ENCODE data around the gene EPS8L3.

Gene EPS8L3

GRCh38 chr1:109764561-109765482 is 1.1 kb upstream of the EPS8L3 start:
- Histone ChIP-seq H3K4me3 (ENCODE audit: insufficient read depth, low read length, poor library complexity, severe bottlenecking) (no peak overlapping the region), H2AFZ (ENCODE audit: low read depth, low read length, severe bottlenecking) (no peak overlapping the region)

GRCh38 chr1:109762821-109763645 is 690 bp downstream of the EPS8L3 start:
- Histone ChIP-seq H2AFZ (ENCODE audit: low read depth, low read length, severe bottlenecking) (no peak overlapping the region), H3K36me3 (ENCODE audit: low read length) (no peaks in the 10 kb centered on the region), H4K20me1 (ENCODE audit: low read depth, low read length) (no peaks in the 10 kb centered on the region), H3K4me2 (ENCODE audit: low read depth, low read length, poor library complexity, severe bottlenecking) (no peak overlapping the region), H3F3A (ENCODE audit: insufficient read depth) (no peaks in the 10 kb centered on the region), H3K27me3 (ENCODE audit: low read length) (no peaks in the 10 kb centered on the region), H3K9me2 (replicated peaks; ENCODE audit: insufficient read depth, low read length) (no peaks in the 10 kb centered on the region), H3K9me3 (ENCODE audit: insufficient read depth, low read length) (no peaks in the 10 kb centered on the region), H3K79me2 (ENCODE audit: insufficient read depth, low read length) (no peaks in the 10 kb centered on the region), H3K27ac (ENCODE audit: low read depth, low read length) (no peak overlapping the region), H3K9ac (ENCODE audit: low read length) (no peak overlapping the region), H3K4me3 (ENCODE audit: insufficient read depth, low read length, poor library complexity, severe bottlenecking) (no peak overlapping the region)
- TF ChIP-seq EZH2phosphoT487 (conservative IDR thresholded peaks at IDR 0.05; ENCODE audit: low read length) (no peak), CTCF (IDR thresholded peaks at IDR 0.05; ENCODE audit: insufficient read depth, low read length, poor library complexity, severe bottlenecking) (no peak)

More at GRCh38 chr1:109764561-109765482, 1.1 kb upstream of the EPS8L3 start:
- H3K79me2 ChIP-seq (ENCODE audit: insufficient read depth, low read length), result no peaks in the 10 kb centered on the region
- no peaks in the 10 kb centered on the region for H3K9me2 ChIP-seq (replicated peaks; ENCODE audit: insufficient read depth, low read length)
- no peak overlapping the region for H3K9ac ChIP-seq (ENCODE audit: low read length)
- no peak overlapping the region for H3K27ac ChIP-seq (ENCODE audit: low read depth, low read length)
- H3K4me2 ChIP-seq (ENCODE audit: low read depth, low read length, poor library complexity, severe bottlenecking), result no peak overlapping the region
- H4K20me1 ChIP-seq (ENCODE audit: low read depth, low read length), result no peaks in the 10 kb centered on the region
- no peaks in the 10 kb centered on the region for H3K36me3 ChIP-seq (ENCODE audit: low read length)
- TF ChIP-seq CTCF (IDR thresholded peaks at IDR 0.05; ENCODE audit: insufficient read depth, low read length, poor library complexity, severe bottlenecking) (no peak), EZH2phosphoT487 (conservative IDR thresholded peaks at IDR 0.05; ENCODE audit: low read length) (no peak)
- no peaks in the 10 kb centered on the region for H3K9me3 ChIP-seq (ENCODE audit: insufficient read depth, low read length)
- no peaks in the 10 kb centered on the region for H3K27me3 ChIP-seq (ENCODE audit: low read length)
- H3F3A ChIP-seq (ENCODE audit: insufficient read depth), result no peaks in the 10 kb centered on the region

GRCh38 chr1:109762039-109762585 is 1.6 kb downstream of the EPS8L3 start:
- no peak overlapping the region for H3K4me2 ChIP-seq (ENCODE audit: low read depth, low read length, poor library complexity, severe bottlenecking)
- TF ChIP-seq EZH2phosphoT487 (conservative IDR thresholded peaks at IDR 0.05; ENCODE audit: low read length) (no peak), CTCF (IDR thresholded peaks at IDR 0.05; ENCODE audit: insufficient read depth, low read length, poor library complexity, severe bottlenecking) (no peak)
- H3K27me3 ChIP-seq (ENCODE audit: low read length), result no peaks in the 10 kb centered on the region
- no peaks in the 10 kb centered on the region for H3K9me3 ChIP-seq (ENCODE audit: insufficient read depth, low read length)
- H3K9ac ChIP-seq (ENCODE audit: low read length), result no peak overlapping the region
- H3K27ac ChIP-seq (ENCODE audit: low read depth, low read length), result no peak overlapping the region
- no peaks in the 10 kb centered on the region for H4K20me1 ChIP-seq (ENCODE audit: low read depth, low read length)
- no peaks in the 10 kb centered on the region for H3K79me2 ChIP-seq (ENCODE audit: insufficient read depth, low read length)
- H3K36me3 ChIP-seq (ENCODE audit: low read length), result no peaks in the 10 kb centered on the region
- no peak overlapping the region for H3K4me3 ChIP-seq (ENCODE audit: insufficient read depth, low read length, poor library complexity, severe bottlenecking)
- no peaks in the 10 kb centered on the region for H3K9me2 ChIP-seq (replicated peaks; ENCODE audit: insufficient read depth, low read length)
- H2AFZ ChIP-seq (ENCODE audit: low read depth, low read length, severe bottlenecking), result no peak overlapping the region
- no peaks in the 10 kb centered on the region for H3F3A ChIP-seq (ENCODE audit: insufficient read depth)

Data from SU-DHL-6 (cell line).